Lung microvascular endothelial cell (primary cell): Measurements from ENCODE around the gene CDK5RAP1. TPM values are rescaled to one million over a fixed set of nuclear protein-coding genes. Genes with fewer than 3 reads are reported as not detected.

Source experiments
- total RNA-seq: library from RNA; depleted of rRNA; stranded (reverse); fragments of >200 nt; gene quantifications from 2 replicates; pipeline ENCODE4 v1.2.1, GENCODE V29; 2014

CDK5RAP1 gene
- total RNA-seq, 1 donor from 2014 or later: 17.7 TPM

Other genes starting within 250 kb of the CDK5RAP1 start
- not detected in 2 replicates for gene BPIFA2, start 233.4 kb downstream of the CDK5RAP1 start, total RNA-seq
- not detected in 2 replicates for gene BPIFA3, start 184.2 kb downstream of the CDK5RAP1 start, total RNA-seq
- not detected in 2 replicates for gene BPIFA1, start 165.5 kb downstream of the CDK5RAP1 start, total RNA-seq
- gene BPIFB1, start 118.3 kb downstream of the CDK5RAP1 start, total RNA-seq: not detected in 2 replicates
- 5.4 TPM in 2 replicates for gene SNTA1, start 42.2 kb upstream of the CDK5RAP1 start, total RNA-seq
- gene CBFA2T2, start 88.6 kb upstream of the CDK5RAP1 start, total RNA-seq: 2.4 and 3.2 TPM in 2 replicates